ENCODE data around the gene TNFRSF17.

Gene TNFRSF17

DNA sequence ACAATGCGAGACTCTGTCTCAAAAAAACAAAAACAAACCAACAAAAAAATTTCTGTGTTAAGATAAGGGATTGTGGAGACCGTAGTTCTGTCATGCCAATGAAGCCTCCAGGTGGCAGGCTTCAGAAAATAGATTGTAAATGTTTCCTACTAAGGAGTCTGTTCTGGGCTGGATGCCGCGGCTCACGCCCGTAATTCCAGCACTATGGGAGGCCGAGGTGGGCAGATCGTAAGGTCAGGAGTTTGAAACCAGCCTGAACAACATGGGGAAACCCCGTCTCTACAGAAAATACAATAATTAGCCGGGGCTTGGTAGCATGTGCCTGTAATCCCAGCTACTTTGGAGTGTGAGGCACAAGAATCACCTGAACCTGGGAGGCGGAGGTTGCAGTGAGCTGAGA lies 7.1 kb downstream of the TNFRSF17 start:
- DNase-seq, result no peak

DNA sequence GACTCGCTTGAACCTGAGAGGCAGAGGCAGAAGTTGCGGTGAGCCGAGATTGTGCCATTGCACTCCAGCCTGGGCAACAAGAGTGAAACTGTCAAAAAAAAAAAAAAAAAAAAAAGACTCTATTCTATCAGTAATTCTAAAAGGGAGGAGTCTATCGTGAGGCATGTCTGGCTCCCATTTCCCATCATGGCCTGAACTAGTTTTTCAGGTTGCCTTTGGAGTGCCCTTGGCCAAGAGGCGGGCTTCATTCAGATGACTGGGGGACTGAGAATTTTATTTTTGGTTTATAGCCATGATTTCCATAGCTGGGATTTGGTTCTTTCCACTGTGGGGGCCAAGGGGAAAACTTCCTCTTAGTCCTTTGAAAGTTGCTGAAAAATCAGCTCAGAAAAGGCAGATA lies 8.1 kb downstream of the TNFRSF17 start:
- no peak for DNase-seq

DNA sequence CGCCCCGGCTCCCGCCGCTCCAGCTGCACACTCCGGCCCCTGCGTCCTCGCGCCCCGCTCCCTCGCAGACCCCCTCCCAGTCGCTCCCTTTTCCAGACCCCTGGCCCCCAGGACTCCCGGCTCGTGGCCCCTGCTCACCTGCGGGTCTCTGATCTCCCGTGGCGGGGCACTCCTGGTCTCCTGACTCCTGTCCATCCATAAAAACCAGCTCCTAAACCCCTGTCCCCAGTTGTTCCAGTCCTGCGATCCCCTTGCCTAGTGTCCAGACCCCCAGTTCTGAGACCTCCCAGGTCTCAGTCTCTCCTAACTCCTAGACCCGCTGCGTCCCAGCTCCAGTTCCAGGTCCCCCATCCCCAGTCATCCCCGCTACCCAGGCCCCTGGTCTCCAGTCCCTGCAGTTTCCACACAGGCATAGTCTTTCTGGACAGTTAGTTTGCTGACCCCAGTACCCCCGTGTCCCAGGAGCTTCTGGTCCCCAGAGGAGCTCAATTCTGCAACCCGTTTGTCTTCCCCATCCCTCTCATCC lies 11.9 kb downstream of the TNFRSF17 start:
- no peak for DNase-seq

DNA sequence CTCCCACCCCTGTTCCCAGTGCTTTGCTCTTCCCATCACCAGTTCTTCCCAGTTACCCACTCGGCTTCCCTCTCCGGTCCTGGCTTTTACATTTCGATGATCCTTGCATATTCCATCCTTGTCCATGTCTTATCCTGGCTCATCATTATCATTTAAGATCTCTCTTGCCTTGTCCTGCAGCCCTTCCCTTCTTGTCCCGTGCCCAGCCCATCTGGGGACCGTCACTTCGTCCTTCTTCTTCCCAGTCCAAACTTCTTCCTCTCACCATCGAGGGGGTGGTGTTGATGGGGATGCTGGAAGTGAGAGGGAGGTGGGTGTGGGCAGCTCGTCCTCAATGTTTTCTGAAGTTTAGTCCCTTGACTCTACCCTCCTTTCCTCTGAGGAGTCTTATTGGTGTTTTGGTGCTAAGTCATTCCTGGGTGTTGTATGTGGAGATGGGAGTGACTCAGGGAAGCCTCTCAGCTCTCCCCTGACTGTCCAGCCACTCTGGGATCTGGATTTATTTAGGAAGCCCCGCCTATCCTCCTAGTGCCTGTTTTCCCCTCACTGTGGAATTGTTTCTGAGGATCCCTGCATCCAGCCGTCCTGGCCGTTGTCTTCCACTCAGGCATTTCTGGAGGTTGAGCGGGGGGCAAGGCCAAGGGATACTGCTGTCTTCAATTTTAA lies 12.5 kb downstream of the TNFRSF17 start:
- DNase-seq, result no peak

DNA sequence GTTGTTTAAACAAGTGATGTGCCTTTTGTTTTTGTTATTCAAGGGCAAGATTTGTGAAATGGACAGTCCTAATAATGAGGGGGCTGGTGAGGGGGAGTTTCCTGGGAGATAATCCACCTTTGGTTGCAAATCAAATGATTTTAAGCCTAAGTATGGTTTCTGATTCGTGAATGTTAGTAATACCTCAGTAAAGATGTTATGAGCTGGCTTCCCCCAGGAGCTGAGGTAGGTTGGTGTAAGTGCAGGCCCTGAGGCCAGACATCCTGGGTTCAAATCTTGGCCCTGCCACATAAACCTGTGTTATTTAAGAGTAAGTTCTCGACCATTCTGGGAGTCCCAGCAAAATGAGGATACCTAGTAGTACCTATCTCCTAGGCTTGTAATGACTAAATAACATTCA lies 13.1 kb downstream of the TNFRSF17 start:
- DNase-seq, result no peak

DNA sequence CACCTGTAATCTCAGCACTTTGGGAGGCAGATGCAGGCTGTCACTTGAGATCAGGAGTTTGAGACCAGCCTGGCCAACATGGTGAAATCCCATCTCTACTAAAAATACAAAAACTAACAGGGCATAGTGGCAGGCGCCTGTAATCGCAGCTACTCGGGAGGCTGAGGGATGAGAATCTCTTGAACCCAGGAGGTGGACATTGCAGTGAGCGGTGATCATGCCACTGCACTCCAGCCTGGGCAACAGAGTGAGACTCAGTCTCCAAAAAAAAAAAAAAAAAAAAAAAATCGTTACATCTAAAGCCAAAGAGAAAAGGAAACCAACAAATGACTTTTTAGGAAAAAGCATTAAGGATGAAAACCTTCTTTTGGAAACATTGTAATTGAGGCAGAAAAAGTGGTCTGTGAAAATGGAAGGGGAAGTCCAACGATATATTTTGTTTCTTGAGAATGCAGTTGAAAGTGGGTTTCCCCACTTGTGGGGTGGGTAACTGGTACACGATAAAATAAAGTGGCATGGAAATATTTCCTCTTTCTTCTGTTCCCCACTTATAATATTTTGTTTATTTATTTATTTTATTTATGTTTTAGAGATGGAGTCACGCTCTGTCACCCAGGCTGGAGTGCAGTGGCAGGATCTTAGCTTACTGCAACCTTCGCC lies 14.1 kb downstream of the TNFRSF17 start:
- DNase-seq, result no peak

DNA sequence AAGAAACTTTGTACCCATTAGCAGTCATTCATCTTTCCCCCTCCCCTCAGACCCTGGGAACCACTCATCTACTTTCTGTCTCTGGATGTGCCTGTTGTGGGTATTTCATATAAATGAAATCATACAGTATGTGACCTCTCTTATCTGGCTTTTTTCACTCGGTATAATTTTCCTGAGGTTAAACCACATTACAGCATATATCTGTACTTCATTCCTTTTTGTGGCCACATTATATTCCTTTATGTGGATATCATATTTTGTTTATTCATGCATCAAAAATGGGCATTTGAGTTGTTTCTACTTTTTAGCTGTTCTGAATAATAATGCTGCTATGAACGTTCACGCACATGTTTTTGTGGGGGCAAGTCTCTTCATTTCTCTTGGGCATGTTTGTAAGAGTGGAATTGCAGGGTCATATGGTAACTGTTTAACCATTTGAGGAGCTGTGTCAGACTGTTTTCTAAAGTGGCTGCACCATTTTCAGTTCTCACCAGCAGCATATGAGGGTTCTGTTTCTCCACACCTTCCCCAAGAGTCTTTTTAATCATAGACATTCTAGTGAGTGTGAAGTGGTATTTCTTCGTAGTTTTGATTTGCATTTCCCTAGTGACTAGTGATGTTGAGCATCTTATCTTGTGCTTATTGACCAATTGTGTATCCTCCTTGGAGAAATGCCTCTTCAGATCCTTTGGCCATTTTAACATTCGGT lies 15.3 kb downstream of the TNFRSF17 start:
- no peak for DNase-seq

DNA sequence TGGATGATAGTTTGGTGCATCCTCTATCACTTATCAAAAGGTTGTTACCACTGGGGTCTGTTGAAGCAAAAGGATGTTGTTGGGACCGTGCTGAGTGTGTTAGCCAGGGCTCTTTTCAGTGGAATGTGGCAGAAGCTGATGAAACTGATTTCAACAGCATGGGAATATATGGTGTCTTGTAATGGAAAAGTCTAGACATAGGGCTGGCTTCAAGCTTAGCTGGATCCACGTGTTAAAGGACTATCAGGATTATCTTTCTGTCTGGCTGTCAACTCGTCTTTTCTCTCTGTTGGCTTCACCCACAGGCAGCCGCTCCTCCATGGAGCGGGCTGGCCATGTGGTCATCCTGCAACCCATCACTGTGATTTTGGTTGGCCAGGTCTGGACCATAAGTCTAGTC lies 20.2 kb downstream of the TNFRSF17 start:
- DNase-seq, result no peak

DNA sequence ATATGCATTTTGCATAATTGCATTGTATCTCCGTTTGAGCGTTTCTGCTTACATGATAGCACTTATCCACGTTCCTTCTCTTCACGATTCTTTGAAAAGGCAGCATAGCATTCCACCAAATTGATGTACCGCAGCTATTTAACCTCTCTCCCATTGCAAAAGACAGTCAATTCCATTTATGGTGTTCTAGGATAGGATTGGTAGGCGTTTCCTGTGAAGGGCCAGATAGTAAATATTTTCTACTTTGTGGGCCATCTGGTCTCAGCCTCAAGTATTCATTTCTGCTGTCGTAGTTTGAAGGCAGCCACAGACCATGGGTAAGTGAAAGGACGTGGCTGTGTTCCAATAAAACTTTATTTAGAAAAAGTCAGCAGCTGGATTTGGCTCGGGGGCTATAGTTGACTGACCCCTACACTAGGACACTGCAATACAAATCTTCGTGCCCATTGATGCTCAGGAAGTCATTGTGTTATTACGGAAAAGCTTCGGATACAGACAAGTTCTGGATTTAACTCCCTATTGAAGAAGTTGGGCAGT lies 21.6 kb downstream of the TNFRSF17 start:
- DNase-seq, result no peak

DNA sequence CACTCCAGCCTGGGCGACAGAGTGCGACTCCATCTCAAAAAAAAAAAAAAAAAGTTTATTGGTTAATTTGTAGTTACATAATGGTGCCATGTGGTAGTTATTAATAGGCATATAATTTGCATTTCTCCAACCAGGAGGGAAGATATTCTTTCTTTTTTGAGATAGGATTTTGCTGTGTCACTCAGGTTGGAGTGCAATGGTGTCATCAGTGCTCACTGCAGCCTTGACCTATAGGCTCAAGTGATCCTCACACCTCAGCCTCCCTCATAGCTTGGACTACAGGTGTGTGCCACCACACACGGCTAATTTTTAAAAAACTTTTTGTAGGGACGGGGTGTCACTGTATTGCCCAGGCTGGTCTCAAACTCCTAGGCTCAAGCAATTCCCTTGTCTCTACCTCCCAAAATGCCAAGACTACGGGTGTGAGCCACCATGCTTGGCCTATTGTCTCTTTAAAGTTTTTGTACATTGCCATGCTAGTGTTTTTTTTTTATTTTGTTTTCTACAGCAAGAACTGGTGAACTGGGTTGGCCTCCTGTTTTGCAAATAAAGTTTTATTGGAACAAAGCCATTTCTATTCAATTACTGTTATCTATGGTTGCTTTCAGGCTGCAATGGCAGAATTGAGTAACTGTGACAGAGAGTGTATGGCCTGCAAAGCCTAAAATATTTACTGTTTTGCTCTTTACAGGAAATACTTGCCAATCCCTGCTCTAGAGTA lies 23.4 kb downstream of the TNFRSF17 start:
- DNase-seq, result no peak

DNA sequence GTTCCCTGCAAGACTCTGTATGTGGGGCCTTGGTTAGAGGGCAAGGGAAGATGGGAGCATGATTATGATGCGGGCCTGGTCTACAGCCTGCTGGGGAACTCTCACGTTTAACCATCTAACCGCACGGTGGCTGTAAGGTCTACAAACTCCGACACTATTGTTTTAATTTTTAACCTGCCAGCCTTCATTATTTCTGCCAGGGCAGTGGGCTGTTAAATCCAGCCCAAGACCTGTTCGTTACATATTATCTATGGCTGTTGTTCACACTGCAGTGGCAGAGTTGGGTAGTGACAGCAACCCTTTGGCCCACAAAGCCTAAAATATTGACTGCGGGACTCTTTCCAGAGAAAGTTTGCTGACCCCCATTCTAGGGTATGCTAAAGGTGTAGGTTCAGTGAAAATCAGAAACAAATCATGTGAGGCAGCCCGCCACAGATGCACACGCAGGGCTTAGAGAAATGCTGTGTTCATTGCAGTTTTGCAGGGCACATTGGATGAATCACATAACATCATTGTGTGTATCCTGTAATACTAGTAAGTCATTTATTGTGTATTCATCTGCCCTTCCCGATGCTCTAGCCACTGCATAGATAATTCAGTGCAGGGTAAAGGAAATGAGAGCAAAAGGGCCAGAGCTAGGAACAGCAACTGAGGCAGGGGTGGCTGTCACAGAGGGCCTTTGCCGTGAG lies 25.8 kb downstream of the TNFRSF17 start:
- DNase-seq, result no peak

DNA sequence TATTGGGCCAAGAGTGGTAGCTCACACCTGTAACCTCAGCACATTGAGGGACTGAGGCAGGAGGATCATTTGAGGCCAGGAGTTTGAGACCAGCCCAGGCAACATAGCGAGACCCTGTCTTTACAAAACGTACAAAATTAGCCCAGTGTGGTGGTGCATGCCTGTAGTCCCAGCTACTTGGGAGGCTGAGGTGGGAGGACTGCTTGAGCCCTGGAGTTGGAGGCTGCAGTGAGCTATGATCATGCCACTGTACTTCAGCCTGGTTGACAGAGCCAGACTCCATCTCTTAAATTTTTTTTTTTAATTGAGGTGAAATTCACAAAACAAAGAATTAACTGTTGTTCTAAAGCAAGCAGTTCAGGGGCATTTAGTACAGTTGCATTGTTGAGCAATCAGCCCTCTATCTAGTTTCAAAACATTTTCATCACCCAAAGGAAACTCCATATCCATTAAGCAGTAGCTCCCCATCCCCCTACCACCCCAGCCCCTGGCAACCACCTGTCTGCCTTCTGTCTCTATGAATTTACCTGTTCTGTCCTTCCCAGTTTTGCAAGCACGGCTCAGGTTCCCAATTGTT lies 27.1 kb downstream of the TNFRSF17 start:
- no peak for DNase-seq

DNA sequence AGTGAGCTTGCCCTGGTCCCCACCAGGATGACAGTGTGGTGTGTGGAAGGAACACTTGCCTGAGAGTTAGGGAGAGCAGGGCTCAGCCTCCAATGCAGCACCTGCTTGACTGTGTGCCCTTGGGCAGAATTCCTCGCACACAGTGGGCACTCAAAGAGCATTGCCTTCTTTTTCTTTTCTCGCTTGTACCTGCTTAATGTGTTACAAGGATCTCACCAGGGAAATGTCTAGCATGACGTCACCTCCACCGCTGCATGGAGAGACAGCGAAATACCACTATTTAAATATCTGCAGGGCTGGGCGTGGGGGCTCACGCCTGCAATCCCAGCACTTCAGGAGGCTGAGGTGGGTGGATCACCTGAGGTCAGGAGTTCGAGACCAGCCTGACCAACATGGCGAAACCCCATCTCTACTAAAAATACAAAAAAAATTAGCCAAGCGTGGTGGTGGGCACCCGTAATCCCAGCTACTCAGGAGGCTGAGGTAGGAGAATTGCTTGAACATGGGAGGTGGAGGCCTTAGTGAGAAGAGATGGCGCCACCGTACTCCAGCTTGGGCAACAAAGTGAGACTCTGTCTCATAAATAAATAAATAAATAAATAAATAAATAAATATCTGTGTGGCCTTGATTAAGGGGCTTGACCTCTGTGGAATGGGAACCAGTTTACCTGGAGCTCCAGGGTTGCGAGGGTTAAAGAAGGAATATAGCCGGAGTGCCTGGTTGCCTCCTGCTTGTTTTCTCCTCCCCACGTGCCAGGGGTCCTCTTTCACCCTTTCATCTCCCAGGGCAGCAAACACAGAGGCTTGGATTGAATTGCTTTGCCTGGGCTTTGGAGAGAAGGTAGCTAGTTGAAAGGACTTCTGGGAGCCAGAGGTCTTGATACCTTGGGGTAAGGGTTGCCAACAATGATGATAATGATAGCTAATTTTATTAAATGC lies 27.8 kb downstream of the TNFRSF17 start:
- DNase-seq, result no peak

DNA sequence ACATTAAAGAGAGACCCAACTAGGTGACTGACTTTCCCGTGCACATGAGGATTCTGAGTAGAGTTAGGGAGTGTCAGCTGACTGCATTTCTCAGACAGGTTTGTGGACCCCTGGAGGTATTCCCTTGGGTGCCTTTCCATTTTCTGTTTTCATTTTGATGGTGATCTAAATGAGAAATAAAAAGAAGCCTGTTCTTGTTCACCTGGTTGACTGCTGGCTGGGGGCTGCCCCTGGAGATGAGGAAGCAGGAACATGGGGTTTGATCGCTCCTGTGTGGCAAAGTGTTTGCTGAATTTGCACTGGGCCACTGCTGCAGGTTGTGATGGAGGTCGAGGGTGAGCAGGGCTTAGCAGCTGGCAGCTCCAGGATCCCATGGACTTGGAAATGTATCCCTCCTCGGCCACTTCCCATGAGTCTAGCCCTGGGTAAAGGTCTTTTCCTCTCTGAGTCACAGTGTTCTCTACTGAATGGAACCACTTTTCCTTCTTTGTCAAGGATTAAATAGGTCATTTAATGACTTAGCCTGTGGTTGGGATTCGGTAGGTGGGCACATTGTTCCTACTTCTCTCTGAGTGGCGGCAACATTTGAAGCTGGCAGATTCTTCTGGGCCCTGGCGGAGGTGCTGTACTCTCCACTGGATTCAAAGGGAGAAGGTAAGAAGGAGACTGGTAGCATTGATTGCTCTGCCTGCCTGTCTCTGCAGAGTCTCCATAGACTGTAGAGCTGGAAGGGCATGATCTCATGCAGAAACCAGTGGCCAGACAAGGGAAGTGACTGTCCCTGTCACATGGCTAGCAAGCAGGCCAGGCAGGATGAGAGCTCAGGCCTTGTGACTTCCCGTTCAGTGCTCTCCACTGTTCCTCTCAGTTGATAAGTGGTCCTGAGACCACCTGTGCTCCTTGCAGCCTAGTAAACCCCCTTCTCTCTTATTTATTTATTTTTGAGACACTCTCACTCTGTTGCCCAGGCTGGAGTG lies 29.4 kb downstream of the TNFRSF17 start:
- no peak for DNase-seq

DNA sequence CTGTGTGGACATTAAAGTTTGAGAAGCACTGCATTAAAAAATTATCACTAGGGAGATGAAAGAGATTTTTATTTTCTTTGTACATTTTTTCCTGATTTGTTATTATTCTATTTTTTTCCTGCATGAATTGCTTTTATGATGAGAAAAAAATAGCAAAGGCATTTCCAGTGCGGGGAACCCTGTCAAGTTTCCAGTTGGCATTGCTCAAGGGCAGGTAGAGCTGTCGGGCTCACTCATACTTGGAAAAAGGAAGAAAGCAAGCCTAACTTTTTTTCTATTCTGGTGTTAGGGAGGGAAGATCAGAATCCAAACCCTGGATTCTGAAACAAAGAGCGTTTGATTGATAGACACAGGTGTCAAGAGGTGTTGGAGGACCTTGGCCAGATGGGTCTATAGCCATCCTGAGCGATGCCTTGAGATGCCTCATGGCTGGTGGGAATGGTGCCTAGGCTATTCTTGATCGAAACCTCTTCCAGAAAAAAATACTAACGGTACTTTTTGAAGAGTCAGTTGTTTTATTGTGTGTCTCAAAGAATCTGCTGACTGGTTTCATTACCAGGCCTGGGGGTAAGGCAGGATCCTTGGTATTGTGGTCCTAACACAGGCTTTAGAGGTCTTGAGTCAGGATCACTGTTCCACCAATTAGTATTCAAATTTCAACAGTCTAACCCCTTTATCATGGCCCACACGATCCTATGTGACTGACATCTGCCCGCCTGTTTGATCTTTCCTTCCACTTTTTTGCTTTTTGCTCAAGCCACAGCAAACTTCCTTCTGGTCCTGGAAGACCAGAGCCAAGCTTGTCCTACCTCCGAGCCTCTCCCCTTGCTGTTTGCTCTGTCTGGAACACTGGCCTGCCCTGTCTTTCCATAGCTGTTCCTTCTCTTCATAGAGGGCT lies 31.7 kb downstream of the TNFRSF17 start:
- DNase-seq, result no peak

DNA sequence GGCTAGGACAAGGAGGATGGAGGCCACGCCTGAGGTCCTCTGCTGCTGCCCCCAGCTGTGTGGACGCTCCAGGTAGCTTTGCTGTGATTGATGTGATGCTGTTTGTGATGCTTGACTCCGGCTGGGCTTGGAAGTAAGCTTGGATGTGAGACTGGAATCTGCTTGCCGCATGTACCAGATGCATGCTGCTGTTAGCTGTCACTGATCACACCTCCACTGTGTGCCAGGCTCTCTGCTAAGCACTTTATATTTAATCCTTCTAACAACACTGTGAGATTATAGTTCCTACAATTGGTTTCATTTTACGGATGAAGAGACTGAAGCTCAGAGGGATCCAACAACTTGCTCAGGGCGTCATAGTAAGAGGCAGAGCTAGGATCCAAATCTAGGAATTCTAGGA lies 35.0 kb downstream of the TNFRSF17 start:
- no peak for DNase-seq

DNA sequence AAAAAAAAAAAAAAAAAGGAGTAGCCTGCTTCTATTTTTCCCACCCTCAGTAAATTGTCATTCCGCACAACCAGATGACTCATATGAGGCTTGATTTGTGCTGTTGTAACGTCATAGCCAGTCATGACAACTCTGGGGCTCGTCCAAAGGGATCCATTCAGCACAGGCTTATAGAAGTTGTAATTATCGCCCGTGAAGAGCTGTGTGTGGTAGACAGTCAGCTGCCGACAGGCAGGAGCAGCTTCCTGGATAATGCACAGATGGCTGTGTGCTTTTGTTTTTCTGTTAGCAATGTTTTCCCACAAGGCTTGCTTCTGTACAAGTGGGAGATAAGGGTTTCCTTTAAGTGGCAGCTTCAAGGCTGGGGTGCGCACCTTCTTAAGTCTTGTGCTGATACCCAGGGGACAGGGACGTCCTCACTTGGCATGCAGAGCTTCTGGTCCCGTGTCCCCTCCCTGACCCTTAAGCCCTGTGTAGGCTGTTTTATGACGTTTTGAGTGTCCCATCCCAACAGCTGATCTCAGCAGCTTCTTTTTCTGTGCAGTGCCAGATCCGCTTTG lies 37.5 kb downstream of the TNFRSF17 start:
- no peak for DNase-seq

DNA sequence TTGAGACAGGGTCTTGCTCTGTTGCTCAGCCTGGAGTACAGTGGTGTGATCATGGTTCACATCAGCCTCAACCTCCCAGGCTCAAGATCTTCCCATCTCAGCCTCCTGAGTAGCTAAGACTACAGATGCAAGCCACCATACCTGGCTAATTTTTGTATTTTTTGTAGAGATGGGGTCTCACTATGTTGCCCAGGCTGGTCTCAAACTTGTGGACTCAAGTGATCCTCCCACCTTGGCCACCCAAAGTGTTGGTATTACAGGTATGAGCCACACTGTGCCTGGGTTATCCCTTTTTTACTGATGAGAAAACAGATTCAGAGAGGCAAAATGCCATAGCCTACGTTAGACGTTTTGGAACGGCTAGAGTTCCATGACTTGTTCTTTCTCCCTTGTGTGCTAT lies 41.6 kb downstream of the TNFRSF17 start:
- DNase-seq, result no peak

Data from activated gamma-delta T cell treated with Interleukin-2 at 50 U/mL for 16 hours (primary cell).